Measurements from ENCODE around the gene LMX1A. TPM values are rescaled to one million over a fixed set of nuclear protein-coding genes. Genes with fewer than 3 reads are reported as not detected.

LMX1A gene
- polyA plus RNA-seq, 1 donor from 2014 or later, result 0.47 TPM

DNA sequence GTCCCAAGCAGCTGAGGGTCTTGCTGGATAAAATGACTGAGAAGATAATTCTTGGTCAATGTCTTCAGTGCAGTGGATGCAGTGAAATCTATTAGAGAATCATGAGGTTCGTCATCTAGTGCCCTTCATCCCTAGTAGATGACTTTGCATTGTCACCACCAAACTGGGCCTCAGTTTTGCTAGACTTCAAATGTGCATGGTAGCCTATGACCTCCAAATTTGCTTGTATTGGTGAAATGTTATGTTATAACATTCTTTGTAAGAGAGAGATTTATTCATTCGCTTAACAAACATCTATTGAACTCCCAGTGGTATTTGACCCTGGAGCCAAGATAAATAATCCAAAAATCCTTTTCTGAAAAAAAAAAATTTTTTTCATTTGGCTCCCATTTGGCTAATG lies 183.8 kb downstream of the LMX1A start:
- Histone ChIP-seq H4K20me1 (ENCODE audit: insufficient read depth) (no peaks in the 10 kb centered on the region), H3K9me2 (ENCODE audit: insufficient read depth, low read length) (no peaks in the 10 kb centered on the region), H3K36me3 (ENCODE audit: insufficient read depth, low read length) (no peaks in the 10 kb centered on the region), H3K9me3 (ENCODE audit: low read length) (no peaks in the 10 kb centered on the region), H3K27me3 (ENCODE audit: insufficient read depth, low read depth, low read length) (no peaks in the 10 kb centered on the region), H2AFZ (ENCODE audit: low read depth, low read length) (no peak overlapping the region), H3K4me2 (ENCODE audit: low read length) (no peak overlapping the region), H3K79me2 (replicated peaks; ENCODE audit: insufficient read depth, low read length) (no peaks in the 10 kb centered on the region), H3K27ac (ENCODE audit: low read length) (no peak overlapping the region), H3K9ac (ENCODE audit: low read length) (no peak overlapping the region), H3F3A (ENCODE audit: insufficient read depth, low read length, poor library complexity, severe bottlenecking) (no peaks in the 10 kb centered on the region), H3K4me3 (ENCODE audit: low read length) (no peak overlapping the region)
- TF ChIP-seq, protein P1, sequence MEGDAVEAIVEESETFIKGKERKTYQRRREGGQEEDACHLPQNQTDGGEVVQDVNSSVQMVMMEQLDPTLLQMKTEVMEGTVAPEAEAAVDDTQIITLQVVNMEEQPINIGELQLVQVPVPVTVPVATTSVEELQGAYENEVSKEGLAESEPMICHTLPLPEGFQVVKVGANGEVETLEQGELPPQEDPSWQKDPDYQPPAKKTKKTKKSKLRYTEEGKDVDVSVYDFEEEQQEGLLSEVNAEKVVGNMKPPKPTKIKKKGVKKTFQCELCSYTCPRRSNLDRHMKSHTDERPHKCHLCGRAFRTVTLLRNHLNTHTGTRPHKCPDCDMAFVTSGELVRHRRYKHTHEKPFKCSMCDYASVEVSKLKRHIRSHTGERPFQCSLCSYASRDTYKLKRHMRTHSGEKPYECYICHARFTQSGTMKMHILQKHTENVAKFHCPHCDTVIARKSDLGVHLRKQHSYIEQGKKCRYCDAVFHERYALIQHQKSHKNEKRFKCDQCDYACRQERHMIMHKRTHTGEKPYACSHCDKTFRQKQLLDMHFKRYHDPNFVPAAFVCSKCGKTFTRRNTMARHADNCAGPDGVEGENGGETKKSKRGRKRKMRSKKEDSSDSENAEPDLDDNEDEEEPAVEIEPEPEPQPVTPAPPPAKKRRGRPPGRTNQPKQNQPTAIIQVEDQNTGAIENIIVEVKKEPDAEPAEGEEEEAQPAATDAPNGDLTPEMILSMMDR (IDR thresholded peaks at IDR 0.05; ENCODE audit: poor library complexity, severe bottlenecking), result no peak
- no peak for TF ChIP-seq SMC3 (conservative IDR thresholded peaks at IDR 0.05; ENCODE audit: poor library complexity)
- no peak for TF ChIP-seq MXI1 (conservative IDR thresholded peaks at IDR 0.05; ENCODE audit: poor library complexity, severe bottlenecking)
- TF ChIP-seq EP300 (conservative IDR thresholded peaks at IDR 0.05; ENCODE audit: poor library complexity, severe bottlenecking), result no peak
- no peak for TF ChIP-seq EZH2 (IDR thresholded peaks at IDR 0.05; ENCODE audit: borderline replicate concordance, insufficient read depth, low read length, poor library complexity, severe bottlenecking)
- TF ChIP-seq, protein P2, sequence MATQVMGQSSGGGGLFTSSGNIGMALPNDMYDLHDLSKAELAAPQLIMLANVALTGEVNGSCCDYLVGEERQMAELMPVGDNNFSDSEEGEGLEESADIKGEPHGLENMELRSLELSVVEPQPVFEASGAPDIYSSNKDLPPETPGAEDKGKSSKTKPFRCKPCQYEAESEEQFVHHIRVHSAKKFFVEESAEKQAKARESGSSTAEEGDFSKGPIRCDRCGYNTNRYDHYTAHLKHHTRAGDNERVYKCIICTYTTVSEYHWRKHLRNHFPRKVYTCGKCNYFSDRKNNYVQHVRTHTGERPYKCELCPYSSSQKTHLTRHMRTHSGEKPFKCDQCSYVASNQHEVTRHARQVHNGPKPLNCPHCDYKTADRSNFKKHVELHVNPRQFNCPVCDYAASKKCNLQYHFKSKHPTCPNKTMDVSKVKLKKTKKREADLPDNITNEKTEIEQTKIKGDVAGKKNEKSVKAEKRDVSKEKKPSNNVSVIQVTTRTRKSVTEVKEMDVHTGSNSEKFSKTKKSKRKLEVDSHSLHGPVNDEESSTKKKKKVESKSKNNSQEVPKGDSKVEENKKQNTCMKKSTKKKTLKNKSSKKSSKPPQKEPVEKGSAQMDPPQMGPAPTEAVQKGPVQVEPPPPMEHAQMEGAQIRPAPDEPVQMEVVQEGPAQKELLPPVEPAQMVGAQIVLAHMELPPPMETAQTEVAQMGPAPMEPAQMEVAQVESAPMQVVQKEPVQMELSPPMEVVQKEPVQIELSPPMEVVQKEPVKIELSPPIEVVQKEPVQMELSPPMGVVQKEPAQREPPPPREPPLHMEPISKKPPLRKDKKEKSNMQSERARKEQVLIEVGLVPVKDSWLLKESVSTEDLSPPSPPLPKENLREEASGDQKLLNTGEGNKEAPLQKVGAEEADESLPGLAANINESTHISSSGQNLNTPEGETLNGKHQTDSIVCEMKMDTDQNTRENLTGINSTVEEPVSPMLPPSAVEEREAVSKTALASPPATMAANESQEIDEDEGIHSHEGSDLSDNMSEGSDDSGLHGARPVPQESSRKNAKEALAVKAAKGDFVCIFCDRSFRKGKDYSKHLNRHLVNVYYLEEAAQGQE (IDR thresholded peaks at IDR 0.05; ENCODE audit: borderline replicate concordance), result no peak
- TF ChIP-seq TAF1 (IDR thresholded peaks at IDR 0.05; ENCODE audit: low read depth), result no peak
- no peak for TF ChIP-seq RAD21 (conservative IDR thresholded peaks at IDR 0.05)
- TF ChIP-seq POLR2AphosphoS5 (IDR thresholded peaks at IDR 0.05), result no peak

DNA sequence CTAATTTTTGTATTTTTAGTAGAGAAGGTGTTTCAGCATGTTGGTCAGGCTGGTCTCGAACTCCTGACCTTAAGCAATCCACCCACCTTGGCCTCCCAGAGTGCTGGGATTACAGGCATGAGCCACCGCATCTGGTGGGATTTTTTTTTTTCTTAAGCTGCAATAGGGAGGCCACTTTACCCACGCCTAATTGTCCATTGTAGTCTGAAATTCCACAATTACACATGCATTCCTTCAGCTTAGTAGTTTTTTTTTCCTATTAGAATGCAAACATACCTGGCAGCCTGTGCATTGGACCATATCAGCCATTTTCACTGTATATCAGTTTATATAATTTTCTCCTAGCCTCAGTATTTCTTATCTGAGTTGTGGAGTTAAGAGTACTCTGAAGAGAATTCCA lies 186.8 kb downstream of the LMX1A start:
- H3F3A ChIP-seq (ENCODE audit: insufficient read depth, low read length, poor library complexity, severe bottlenecking), result no peaks in the 10 kb centered on the region
- no peaks in the 10 kb centered on the region for H3K9me3 ChIP-seq (ENCODE audit: low read length)
- TF ChIP-seq RAD21 (conservative IDR thresholded peaks at IDR 0.05), result no peak
- TF ChIP-seq EZH2 (IDR thresholded peaks at IDR 0.05; ENCODE audit: borderline replicate concordance, insufficient read depth, low read length, poor library complexity, severe bottlenecking), result no peak
- TF ChIP-seq SMC3 (conservative IDR thresholded peaks at IDR 0.05; ENCODE audit: poor library complexity), result no peak
- TF ChIP-seq TAF1 (IDR thresholded peaks at IDR 0.05; ENCODE audit: low read depth), result no peak
- no peak for TF ChIP-seq POLR2AphosphoS5 (IDR thresholded peaks at IDR 0.05)
- no peak for TF ChIP-seq MXI1 (conservative IDR thresholded peaks at IDR 0.05; ENCODE audit: poor library complexity, severe bottlenecking)
- TF ChIP-seq, protein P1 (IDR thresholded peaks at IDR 0.05; ENCODE audit: poor library complexity, severe bottlenecking), result no peak
- no peak overlapping the region for H3K9ac ChIP-seq (ENCODE audit: low read length)
- no peaks in the 10 kb centered on the region for H3K27me3 ChIP-seq (ENCODE audit: insufficient read depth, low read depth, low read length)
- no peak overlapping the region for H3K27ac ChIP-seq (ENCODE audit: low read length)
- no peaks in the 10 kb centered on the region for H3K79me2 ChIP-seq (replicated peaks; ENCODE audit: insufficient read depth, low read length)
- H4K20me1 ChIP-seq (ENCODE audit: insufficient read depth), result no peaks in the 10 kb centered on the region
- H2AFZ ChIP-seq (ENCODE audit: low read depth, low read length), result no peak overlapping the region
- H3K9me2 ChIP-seq (ENCODE audit: insufficient read depth, low read length), result no peaks in the 10 kb centered on the region
- no peak overlapping the region for H3K4me3 ChIP-seq (ENCODE audit: low read length)
- no peak overlapping the region for H3K4me2 ChIP-seq (ENCODE audit: low read length)
- H3K36me3 ChIP-seq (ENCODE audit: insufficient read depth, low read length), result no peaks in the 10 kb centered on the region

Measured in neural cell (in vitro differentiated cells).